NCI-H2227 (cell line): Measurements from ENCODE around the gene SLC25A22.

Source experiments
- DNase-seq: peaks from one replicate; lab custom pipeline; 2025; ENCODE audit not compliant: unreplicated experiment; lab: John Stamatoyannopoulos, UW

The SLC25A22 gene

GRCh38 chr11:760236-760635 is 37.8 kb downstream of the SLC25A22 start:
- DNase-seq, result no peak

GRCh38 chr11:749731-750130 is 48.4 kb downstream of the SLC25A22 start:
- no peak for DNase-seq

GRCh38 chr11:748007-748359 is 50.1 kb downstream of the SLC25A22 start:
- DNase-seq, result no peak

- DNase-seq, result peak; percentile 98
These were observed 50.7 kb downstream of the SLC25A22 start, which contains the start of gene TALDO1 for GRCh38 chr11:747158-748006. TSS of gene TALDO1 (plus strand) at chr11:747464. CDS start at chr11:747482, 18 bp downstream.

- DNase-seq, result peak; percentile 75
These were observed 51.6 kb downstream of the SLC25A22 start for GRCh38 chr11:746289-747157.

- DNase-seq, result no peak
These were observed 52.7 kb downstream of the SLC25A22 start for GRCh38 chr11:745428-745827.

GRCh38 chr11:742571-743201 is 55.4 kb downstream of the SLC25A22 start:
- no peak for DNase-seq

GRCh38 chr11:742156-742546 is 55.9 kb downstream of the SLC25A22 start:
- no peak for DNase-seq
